GM19328 (cell line): ENCODE measurements around the gene PAQR9.
"Not testable (repeated sequence)": the region's sequence is repeated elsewhere in the genome, so short reads cannot be mapped to it uniquely, and the experiment has no call there.

Experiments
- ATAC-seq: cut with Tn5 transposase; IDR thresholded peaks from one replicate; pipeline ENCODE4 v1.9.1; 2021; ENCODE audit warnings: mild to moderate bottlenecking, moderate library complexity; ENCODE audit not compliant: unreplicated experiment

The PAQR9 gene, protein sequence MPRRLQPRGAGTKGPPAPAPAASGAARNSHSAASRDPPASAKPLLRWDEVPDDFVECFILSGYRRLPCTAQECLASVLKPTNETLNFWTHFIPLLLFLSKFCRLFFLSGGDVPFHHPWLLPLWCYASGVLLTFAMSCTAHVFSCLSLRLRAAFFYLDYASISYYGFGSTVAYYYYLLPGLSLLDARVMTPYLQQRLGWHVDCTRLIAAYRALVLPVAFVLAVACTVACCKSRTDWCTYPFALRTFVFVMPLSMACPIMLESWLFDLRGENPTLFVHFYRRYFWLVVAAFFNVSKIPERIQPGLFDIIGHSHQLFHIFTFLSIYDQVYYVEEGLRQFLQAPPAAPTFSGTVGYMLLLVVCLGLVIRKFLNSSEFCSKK

DNA sequence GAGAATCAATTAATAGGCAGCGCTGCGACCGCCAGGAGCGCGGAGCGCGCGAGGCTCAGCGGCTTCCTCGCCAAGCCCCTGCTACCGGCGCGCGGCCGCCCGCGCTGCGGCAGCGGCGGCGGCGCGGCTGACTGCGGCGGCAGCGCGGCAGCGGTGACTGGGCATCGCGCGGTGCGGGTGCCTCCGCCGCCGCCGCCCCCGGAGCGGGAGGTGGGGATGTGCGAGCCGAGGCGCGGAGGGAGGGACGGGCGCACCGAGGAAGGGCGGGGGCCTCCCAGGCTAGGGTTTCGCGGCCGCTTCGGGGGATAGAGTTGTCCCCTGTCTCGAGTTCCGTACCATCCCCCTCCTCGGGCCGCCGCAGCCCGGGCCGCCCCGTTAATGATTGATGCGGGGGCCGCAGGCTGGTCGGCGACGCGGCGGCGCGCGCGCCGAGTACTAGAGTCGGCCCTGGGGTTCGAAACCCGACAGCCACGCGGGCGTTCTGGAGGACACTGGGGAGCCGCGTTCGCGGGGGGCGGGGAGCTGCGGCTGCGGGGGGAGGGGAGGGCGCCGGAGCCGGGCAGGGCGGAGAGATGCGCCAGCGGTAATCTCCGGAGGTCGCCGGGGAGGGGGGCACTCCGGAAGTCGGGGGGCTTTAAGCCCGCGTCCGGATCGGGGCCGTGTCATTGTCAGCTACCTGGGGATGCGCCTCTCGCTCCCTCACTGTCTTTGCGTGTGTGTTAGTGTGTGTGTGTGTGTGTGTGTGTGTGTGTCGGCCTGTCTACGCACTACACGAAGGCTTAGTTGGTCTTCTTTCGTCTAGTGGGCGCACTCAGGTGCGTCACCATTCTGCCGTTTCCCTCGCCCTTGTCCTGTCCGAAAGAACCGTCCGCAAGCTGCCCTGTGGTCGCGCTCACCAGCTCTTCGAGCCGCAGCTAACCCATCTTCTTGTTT is at the start of gene PAQR9:
Gene PAQR9, minus strand, starts transcription at position 159 of the 933 bp plus-strand sequence. CDS start 338 bp downstream, outside the sequence.
- ATAC-seq: no peak

DNA sequence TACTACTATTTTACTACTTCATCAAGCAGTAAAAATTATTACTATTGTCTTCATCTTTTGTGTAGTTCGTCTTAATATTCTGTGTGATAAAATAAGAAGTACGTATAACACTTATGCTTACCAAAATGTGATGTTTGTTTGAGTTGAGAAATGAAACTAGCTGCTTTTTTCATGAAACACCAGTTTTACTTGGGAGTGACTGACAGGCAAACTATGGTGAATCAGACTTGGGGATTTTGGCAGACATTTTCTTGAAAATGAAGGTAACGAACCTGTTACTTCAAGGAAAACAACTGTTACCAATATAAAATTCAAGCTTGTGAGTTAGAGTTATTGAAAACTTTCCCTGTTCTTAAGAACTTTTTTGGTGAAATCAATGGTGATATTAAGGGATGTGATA is 48.2 kb upstream of the PAQR9 start:
- ATAC-seq: no peak

DNA sequence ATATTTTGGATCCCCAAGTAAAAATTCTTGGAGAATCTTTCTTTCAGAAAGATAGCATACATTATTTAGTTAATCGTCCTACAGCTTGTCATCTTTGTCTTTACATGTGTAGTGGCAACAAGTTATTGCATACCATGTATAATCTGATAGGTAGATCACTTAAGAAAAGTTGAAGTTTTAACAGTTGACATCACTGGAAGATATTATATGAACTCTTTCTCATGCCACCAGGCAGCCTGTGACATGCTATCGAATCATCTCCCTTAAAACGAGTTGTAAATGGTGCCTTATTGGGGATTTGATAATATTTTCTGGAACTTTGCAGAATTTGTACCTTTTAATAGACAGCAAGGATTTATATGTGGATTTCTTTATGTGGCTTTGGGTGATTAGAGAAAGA is 46.5 kb upstream of the PAQR9 start:
- no peak for ATAC-seq

DNA sequence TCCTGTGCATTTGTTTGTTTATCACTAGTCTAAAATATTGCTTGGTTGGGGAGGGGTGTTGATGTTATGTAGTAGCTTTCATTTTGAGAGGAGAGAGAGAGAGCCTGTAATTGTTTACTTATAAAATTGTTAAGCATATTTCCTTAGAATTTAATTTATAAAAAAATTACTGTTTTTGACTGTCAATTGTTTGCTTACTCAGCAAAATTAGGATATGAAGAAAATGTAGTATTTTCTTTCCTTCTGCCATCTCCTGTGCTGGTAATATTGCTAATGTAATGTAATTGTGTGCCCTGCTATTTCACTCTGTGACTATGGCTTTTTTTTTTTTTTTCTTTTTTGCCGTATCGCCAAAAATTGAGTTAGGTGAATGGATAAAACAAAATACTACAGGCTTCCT is 41.3 kb upstream of the PAQR9 start:
- no peak for ATAC-seq

DNA sequence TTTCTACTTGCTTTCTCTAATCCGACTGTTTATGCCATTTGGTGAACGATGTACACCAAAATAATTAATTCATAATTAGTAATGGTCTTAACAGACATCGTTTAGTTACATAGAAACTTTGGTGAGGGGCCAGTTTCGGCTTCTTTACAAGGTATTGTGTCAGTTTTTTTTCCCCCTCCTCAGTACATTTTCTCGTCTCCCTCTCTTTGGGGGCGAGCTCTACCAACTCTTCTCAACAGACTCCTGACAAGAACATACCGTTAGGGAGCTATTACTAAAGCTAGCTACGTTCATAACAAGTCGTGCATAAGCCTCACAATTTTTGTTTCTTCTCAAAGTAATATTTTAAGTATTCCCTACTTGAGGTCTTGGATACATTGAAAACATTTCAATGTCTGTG is 39.3 kb upstream of the PAQR9 start:
- no peak for ATAC-seq

DNA sequence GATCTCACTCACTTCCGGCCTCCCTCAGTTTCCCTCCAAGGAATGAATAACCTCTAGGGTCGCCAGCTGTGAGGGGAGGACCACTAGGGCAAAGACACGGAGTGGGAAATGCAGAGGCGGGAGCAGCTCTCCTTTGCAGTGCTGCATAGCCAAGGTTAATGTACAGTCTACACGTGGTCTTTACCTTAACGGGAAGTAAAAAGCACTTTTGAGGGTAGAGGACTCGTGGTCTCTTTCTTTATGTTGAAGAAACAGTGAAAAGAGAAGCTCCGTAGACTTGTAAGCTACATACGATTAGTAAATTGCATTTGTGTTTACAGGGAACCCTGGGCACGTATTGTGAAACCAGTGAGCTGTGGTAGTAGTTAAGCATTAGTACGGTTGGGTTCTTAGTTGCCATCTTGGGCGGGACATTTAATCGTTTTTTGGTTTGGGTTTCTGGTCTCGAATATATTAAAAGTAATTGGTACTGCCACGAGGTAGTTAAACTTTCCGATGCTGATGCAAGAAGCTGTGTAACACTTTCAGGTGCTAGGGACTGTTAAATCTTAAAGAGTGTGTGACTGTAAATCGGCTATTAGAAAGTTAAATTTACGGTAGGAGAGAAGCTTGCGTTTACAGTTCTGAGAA is 38.7 kb upstream of the PAQR9 start:
- peak; percentile 33 for ATAC-seq

DNA sequence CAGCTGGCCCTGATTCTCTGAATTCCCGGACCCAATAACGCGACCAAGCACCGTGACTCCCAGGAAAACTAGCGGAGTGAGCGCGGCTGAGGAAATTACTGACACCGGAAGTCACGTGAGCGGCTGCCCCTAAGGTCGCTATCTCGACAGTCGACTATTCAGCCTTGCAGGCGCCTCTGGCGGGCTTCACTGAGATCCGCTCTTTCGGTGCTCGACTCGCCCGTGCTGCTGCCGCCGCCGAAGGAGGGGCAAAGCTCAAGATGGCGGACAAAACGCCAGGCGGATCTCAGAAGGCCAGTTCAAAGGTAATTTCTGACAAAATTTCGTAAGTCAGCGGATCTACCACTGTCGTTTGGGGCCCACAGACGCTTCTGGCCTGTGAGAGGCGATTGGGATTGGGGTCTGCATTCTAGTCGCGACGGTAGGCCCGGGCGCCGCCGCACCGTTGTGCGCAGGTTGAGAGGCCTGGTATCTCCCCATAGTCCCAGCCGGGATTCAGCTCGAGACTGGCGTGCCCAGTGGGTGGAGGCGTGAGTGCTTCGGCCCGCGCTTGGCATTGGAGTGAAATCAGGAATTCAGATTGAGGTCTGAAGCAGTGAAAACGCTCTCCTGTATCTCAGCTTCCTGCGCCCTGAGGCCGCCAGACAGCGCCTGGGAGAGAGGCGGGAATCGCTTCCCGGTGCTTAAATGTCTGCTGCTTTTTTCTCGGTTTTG is 38.1 kb upstream of the PAQR9 start, which contains the start of gene U2SURP:
Gene U2SURP, plus strand, starts transcription at position 202 of the 714 bp plus-strand sequence. Its CDS starts 59 bp downstream, at position 261.
- ATAC-seq: peak; percentile 78

DNA sequence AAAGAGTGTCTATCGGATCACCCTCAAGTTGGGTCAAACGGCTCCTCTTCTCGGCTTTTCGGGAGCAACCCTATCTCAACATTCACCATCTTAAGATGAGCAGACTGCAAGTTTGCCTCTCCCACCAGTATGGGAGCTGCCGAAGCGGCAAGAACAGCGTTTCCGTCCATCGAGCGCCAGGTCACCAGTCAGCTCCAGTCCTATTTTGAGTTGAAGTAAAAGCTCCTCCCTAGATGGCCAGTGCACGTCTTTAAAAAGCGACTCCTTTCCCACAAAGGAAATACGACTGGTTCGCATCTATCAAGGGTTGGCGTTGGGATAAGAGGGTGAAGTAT is 37.5 kb upstream of the PAQR9 start:
- peak; percentile 68 for ATAC-seq

DNA sequence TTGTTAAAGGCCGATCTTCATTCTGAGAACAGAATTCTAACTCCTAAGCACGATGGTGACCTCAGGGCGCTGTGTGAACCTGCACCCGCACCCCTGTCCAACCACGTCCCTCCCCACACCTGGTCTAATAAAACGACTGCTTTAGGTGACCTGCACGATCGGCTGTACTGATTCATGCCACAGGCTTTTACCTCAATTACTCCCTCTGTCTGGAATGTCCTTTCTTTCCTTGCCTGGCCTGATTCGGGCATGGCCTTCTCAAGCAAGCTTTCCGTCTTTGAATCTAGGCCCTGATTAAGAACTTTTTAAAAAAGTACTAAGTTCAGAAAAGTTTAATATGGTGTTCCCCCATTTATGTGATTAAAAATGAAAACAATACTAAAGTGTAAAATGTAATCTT is 37.1 kb upstream of the PAQR9 start:
- no peak for ATAC-seq

DNA sequence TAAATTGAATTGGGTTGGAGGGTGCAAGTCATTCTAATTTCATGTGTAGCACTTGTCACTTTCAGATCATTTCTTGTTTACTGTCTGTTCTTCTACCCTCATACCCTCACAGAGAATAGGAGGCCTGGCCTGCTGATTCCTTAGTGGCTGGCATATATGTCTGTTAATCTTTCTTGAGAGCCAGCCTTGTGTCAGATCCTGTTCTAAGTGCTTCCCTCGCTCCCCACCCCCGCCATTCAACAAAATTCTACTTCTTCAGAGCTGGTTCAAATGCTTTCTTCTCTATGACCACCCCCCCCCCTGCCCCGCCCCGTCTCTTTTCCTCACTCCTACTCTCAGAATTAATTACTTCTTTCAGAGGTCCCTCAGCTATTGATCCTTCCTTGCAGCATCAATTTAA is 36.4 kb upstream of the PAQR9 start:
- no peak for ATAC-seq

DNA sequence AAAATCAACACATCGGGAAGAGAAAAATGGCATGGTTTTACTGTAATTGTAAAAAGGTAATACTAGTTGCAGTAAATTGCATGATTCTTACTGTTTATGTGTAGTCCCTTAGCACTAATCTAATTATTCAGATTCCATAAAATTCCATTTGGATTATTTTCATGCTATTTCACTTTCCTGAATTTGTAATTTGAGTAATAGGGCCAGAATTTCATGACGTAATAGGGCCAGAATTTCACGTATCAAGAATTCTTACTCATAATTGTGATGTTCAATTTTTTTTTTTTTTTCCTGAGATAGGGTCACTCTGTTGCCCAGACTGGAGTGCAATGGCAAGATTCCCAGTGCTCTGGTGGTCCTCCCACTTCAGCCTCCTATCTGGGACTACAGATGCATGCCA is 35.0 kb upstream of the PAQR9 start:
- ATAC-seq: no peak

DNA sequence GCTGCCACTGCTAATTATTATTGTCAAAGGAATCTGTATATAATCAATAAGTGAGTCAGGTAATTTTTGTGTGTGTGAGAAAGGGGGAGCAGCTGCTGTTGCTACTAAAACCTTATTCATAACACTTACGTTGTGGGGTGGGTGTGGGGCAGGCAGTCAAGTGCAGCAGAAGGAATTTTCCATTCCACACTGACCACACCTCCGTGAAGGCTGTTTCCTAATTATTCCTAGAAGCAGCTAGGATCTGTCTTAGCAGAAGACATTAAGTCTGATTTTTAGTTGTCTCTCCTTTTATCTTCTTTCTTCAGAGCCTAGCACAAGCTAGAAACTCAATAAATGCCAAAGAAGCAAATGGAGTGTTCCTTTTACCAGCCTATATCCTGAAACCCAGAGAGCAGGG is 33.9 kb upstream of the PAQR9 start:
- ATAC-seq: no peak

DNA sequence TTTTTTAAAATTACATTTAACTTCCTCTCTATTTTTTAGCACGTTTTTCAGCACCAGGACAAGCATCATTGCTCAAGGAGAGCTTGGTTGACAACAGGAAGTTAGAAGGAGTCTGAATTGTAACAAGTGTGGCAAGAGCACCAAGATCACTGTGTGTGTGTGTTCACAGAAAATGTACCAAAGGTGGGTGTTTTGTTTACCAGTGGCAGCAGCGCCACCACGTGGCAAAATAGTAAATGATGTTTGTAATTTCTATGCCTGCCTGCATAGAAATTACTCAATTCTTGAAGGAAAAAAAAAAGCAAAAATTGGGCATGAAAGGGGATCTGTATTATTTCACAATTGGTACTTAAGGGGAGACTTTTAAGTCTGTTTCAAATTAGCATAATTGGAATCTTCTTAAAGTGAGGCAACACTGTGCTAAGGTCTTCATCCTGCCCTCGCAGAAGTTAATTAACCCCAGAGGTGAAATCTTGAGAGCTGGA is 30.5 kb upstream of the PAQR9 start:
- ATAC-seq: no peak

DNA sequence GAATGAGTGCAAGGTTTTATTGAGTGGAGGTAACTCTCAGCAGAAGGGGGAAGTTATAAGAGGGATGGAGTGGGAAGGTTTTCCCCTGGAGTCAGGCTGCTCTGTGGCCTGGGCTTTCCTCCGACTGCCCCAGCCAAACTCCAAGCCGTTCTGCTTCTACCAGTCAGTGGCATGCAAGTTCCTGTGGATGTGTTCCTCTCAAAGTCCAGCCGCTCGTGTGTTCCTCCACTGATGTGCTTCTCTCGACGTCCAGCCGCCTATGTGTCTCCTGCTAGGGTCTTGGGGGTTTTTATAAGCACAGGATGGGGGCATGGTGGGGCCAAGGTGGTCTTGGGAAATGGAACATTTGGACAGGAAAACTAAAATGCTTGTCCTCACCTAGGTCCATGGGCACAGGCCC is 28.8 kb upstream of the PAQR9 start:
- no peak for ATAC-seq

DNA sequence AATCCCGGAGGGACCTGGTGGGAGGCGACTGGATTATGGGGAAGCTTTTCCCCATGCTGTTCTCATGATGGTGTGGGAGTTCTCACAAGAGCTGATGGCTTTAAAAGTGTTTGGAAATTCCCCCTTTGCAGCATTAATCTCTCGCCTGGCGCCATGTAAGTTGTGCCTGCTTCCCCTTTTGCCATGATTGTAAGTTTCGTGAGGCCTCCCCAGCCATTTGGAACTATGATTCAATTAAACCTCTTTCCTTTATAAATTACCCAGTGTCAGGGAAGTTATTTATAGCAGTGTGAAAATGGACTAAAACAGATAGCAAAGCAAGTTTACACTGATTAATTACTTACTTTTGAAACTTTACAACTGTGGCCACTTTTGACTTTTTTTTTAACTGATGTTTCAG is 27.2 kb upstream of the PAQR9 start:
- ATAC-seq: no peak

DNA sequence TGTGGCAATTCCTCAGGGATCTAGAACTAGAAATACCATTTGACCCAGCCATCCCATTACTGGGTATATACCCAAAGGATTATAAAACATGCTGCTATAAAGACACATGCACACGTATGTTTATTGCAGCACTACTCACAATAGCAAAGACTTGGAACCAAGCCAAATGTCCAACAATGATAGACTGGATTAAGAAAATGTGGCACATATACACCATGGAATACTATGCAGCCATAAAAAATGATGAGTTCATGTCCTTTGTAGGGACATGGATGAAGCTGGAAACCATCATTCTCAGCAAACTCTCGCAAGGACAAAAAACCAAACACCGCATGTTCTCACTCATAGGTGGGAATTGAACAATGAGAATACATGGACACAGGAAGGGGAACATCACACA is 25.4 kb upstream of the PAQR9 start:
- not testable (repeated sequence) for ATAC-seq

DNA sequence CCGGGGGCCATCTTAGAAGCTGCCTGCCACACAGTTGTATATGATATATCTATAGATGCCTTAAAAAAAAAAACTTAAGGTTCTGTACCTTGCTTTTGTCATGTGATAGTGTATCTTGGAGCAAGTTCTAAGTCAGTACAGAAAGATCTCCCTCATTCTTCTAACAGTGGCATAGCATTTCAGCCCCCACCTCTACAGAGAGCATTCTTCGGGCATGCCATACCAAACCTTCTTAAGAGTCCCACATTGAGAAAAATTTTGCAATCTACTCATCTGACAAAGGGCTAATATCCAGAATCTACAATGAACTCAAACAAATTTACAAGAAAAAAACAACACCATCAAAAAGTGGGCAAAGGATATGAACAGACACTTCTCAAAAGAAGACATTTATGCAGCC is 24.7 kb upstream of the PAQR9 start:
- ATAC-seq: not testable (repeated sequence)

DNA sequence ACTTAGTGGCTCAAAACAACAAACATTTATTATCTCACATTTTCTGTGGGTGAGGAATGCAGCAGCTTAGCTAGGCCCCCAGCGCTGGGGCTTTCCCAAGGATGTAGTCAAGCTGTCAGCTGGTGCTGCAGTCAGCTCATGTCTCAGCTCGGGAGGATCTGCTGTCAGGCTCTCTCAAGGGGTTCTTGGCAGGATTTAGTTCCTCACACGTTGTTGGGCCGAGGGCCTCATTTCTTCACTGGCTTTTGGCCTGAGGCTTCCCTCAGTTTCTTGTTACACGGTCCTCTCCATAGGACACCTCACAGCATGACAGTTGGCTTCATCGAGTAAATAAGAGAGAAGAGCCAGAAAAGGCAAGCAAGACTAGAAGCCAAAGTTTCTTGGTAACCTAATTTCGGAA is 24.2 kb upstream of the PAQR9 start:
- ATAC-seq: no peak

DNA sequence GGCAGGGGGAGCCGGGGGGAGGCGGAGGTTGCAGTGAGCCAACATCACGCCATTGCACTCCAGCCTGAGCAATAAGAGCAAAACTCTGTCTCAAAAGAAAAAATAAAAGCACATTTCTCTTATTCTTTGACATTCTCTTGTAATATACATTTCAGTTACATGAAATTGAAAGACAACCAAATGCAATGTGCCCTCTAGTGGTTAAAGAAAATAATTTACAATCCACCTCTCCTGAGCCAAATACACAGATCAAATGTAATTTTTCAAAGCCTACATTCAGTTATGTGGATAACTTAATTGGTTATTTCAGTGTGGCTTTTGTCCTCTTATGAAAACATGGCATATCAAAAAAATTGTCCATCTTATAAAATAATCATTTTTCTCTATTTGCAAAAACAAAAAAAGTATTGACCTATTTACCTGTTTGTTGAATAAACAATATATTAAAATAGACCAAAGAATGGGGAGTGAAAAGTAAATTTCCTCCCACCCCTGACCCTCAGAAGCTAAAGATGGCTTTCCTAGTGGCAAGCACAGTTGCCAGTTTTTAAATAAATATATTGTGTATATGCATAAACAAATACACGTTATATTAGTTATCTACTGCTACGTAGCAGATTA is 23.7 kb upstream of the PAQR9 start:
- no peak for ATAC-seq

DNA sequence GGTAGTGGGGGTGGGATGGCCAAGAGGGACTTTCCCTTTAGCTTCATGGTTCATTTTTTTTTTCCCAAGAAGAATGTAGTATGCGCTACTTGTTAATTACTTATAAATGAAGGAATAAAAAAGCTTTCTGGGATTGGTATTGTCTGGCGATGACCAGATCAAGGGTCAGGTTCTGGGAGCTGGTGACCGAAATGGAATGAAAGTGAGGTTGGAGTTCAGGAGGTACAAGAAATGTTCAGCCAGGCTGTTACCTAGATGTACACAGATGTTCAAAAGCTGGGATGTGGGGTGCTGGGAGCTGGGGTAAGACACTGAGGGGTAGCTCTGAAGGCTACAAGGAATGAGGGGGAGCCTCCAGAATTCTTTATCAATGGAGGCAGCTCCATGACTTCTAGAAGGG is 20.8 kb upstream of the PAQR9 start:
- ATAC-seq: no peak
